ENCODE results near the gene CD81.

- TF ChIP-seq POLR2A (IDR thresholded peaks at IDR 0.05) (no peak), CTCF (IDR thresholded peaks at IDR 0.05) (no peak)
Observed at GRCh38 chr11:2328021-2328420, 49.1 kb upstream of the CD81 start.

Data from thyroid gland (tissue), 4 donors.